GM18873 (cell line): ENCODE data around the gene LRIT2.

Experiments used
- ATAC-seq: cut with Tn5 transposase; IDR thresholded peaks from one replicate; pipeline ENCODE4 v1.9.1; 2021; ENCODE audit warnings: mild to moderate bottlenecking, moderate library complexity, moderate number of reproducible peaks; ENCODE audit not compliant: unreplicated experiment, low FRiP score

The LRIT2 gene

DNA sequence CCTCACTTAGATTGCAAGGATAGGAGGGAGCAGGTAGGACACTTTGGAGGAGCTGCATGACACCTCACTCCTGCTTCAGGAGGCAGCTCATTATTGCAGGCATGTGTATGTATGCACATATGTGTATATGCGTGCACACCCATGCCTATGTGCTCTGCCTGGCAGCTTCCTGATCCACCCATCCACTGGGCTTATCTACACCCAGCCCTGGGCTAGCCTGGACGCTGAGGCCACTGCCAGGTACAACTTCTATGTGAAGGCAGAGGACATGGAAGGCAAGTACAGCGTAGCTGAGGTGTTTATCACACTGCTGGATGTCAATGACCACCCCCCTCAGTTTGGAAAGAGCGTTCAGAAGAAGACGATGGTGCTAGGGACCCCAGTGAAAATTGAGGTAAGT, 13.3 kb downstream of the LRIT2 start:
- ATAC-seq, result no peak

DNA sequence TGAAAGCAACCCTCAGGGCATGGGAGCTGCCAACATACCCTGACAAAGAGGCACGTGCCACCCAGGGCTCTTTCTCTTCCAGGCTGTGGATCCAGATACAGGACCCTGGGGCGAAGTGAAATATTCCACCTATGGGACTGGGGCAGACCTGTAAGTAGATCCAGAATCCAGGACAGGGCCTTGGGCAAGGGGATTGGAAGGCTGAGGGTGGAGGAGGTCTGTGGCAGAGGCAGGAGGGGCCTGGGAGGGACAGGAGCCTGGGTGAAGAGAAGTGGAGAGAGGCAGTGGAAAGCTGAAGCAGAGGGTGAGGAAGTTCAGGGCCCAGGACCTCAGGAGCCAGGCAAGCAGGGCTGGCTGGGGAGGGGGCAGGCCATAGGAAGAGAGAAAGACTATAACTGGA, 13.8 kb downstream of the LRIT2 start:
- no peak for ATAC-seq

DNA sequence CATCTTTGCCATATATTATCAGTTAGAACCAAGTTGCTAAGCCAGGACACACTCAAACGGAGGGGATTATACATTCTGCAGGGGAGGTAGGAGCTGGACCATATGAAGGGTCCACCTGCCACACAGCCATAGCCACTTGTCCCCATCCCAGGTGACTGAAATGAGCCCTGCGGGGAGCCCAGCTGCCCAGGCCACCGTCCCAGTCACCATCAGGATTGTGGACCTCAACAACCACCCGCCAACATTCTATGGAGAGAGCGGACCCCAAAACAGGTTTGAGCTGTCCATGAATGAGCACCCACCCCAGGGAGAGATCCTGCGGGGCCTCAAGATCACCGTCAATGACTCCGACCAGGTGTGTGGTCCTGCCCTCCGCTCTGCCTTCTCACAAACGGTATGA, 17.3 kb downstream of the LRIT2 start:
- no peak for ATAC-seq

DNA sequence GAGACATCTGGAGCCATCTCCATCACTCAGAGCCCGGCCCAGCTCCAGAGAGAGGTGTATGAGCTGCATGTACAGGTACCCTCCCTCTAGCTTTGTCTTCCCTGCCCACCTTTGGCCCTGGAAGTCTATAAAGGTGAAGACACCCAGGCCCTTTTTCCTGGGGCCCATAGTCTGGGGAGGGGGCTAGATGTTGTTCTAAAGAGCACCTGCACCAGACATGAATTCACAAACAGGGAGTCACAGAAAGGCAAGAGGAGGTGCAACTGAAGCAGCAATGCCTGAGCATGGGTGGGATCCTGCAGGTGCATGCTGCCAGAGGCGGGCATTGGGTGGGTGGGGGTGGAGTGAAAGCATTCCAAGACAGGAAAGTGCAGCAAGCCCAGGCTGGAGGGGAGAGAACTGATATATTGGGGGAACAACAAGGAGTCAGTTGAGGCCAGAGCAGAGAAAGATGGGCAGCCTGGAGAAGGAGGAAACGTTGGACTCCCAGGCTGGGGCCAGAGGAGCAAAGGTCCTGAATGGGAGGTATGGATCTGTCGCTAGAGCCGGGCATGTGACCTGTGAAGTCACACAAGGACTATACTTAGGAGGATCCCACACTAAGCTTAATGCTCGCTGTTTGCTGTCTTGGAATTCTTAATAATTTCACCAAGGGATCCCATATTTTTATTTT, 19.4 kb downstream of the LRIT2 start:
- no peak for ATAC-seq

DNA sequence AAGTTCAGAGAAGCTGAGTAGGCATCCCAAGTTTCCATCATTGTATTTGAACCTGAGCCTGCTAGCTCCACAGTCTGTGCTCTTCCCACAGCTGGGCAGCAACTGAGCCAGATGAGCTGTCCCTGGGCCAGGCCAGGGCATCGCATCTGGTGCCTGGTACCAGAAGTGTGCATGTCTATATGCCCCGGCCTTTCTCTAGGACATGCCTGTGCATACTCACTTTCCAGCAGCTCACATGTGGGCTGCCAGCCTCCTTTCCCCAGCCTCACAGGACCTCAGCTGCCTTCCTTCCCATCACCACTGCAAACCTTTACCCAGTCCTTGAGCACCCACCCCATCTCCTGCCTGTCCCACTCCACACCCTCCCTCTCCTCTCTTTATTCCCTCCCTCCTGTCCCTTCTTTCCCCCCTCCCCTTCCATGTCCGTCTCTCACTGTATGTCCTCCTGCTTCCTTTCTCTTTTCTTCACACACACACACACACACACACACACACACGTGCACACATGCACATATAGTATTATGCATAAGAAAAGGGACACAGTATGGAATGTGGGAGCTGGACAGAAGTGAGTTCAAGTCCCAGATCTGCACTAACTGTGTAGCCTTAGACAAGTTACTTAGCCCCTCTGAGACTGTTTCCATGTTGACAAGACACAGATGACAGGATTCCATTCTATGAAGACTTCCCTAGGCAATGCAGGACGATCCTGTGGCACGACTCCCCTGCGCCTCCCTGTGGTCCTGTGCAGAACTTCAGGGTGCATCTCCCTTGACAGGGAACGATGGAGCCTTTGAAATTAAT, 20.1 kb downstream of the LRIT2 start:
- peak; percentile 80 for ATAC-seq

DNA sequence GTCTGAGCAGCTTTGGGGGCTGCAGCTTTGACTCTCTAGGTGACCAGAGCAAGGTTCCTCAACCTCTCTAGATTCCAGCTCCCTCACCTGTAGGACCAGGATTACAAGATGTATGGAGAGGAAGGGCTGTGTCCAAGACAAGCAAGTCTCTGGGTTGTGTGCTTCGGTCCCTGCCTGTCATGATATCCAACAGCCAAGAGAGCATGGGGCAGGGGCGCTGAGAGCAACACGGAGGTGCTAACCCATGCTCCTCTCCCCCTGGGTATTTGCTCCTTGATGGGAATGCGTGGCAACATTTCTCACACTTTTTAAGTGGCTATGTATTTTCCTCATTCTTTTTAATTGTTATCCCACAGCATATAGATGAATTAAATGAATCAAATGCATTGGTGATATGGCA, 20.7 kb downstream of the LRIT2 start:
- ATAC-seq, result no peak

DNA sequence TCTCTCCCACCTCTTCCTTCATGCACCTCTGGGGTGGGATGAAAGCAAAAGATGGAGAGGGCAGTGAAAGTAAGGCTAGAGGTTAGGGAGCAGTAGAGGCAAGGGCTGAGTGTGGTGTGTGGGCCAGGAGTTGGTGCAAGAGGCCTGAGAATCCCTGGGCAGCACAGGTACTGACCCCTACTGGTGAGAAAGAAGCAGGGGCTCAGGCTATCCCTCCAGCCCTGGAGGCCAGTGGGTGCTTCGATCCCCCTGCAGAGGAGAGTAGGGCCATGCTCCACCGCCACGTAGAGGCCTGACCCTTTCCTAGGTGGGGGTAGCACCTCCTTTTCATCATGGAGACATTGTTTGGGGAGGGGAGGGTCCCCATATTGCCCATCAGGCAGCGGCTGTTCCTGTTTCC, 21.2 kb downstream of the LRIT2 start:
- no peak for ATAC-seq

DNA sequence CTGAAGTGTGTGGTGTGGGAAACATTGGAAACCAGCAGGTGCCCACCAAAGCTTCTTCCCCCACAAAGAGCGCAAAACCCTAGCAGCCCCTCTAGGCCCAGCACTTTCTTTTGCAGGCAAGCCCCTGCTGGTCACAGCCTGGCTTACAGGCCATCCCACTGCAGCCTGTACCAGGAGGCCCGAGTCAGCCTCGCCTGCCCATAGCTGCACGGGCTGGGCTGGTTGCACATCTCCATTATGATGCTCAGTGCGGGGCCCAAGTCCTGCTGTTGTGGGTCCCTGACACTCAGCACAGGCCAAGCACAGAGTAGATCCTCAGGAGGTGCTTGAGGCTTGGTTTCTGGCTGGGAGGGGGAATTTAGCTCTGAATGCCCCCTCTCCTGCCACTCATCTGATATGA, 23.0 kb downstream of the LRIT2 start:
- ATAC-seq, result no peak

DNA sequence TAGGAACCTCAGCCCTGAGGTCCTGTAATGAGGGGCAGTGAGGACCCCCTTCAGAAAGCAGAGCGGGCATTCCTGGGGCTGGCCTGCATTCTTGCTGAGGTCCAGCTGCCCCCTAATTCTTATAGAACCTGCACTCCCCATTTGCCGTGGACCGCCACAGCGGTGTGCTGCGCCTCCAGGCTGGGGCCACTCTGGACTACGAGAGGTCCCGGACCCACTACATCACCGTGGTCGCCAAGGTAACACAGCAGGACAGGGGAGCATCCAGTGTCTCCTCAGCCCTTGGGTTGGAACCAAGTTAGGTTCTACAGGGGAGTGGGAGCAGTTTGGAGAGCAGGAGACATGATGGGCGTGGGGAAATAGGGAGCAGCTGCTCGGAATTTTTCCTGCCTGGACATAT, 23.7 kb downstream of the LRIT2 start:
- ATAC-seq, result no peak

DNA sequence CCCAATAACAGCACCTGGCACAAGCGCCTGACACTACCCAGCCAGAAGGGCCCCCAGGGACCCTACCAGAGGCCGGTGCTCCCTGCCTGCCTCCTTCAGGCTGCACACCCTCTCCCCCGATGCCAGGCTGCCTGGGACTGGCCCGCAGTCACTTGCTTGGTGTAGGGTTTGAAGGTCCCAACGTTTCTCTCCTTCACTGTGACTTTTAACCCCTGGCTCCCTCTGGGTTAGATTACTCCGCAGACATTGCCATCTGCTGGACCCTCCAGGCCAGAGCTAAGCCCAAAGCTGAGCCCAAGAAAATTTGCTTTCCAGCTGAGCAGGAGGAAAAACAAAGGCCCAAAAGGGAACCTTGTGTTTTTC, 24.1 kb downstream of the LRIT2 start:
- no peak for ATAC-seq

DNA sequence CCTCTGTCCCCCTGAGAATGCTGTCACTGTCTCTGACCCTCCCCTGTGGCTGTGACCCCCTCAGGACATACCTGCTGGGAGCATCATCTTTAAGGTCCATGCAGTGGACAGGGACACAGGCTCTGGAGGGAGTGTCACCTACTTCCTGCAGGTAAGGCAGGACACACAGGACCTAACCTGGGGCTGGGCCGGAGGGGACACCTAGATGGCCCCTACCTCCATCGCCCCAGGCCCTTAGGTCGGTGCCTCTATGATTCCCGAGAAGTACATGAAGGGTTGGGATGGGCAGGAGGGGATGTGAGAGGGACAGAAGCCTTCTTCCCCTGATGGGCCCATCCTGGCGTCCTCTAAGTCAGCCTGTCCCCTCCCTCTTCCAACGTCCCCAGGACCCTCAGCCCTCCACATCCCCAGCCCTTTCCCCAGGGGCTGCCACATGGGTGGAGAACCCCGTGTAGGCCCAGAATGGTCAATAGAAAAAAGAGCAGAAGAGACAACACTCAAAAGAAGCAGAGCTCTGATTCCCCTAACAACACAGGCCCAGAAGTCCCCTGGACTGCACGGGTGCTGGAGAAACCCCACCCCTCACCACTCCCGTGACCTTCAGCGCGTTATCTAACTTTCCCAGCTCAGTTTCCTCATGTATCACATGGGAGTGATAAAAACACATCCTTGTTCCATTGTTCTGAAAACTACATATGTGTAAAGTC, 24.7 kb downstream of the LRIT2 start:
- no peak for ATAC-seq

DNA sequence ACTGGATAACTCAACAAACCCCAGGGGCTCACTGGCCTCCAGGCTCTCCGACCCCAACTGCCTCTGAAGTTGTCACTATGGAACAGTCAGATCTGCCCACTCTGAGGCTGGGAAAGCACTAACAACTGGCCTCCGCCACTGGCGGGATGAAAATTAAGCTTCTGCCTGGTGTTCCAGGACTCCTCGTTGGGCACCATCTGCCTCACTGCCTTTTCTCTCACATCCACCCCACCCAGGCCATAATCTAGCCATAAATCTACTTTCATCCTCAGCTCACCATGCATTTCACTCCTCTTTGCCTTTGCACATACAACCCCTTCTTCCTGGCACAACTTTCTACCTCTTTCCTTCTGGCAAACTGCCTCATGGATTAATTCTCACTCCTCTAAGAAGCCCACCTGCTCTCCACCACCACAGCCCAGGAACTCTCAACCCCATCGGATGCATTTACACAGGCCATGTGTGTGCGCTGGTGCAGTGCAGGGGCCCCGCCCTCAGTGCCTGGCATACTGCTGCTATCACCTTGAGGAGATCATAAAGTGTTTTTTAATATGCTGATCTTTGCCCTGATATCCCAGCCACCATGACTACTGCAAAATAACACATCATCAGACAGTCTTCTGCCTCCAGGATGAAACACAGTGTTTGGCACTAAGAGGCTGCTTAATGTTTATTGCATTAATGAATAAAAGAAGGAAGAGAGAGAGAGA, 27.0 kb downstream of the LRIT2 start:
- ATAC-seq, result no peak

DNA sequence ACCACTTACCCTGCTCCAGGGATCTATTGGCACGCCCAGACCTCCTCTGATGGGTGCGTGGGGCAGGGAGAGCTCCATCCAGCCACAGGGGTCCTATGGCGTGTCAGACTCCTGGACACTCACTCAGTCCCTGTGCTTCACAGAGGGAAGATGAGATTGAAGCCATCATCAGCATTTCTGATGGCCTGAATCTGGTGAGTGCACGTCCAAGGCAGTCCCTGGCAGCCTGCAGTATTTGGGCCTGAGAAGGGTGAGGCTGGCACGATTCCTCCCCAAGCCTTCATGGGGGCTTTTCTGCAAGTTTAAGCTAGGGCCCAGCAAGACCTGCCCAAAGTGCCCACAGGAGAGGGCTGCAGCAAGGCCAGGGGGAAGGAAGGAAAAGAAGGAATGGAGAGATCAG, 27.7 kb downstream of the LRIT2 start:
- no peak for ATAC-seq

DNA sequence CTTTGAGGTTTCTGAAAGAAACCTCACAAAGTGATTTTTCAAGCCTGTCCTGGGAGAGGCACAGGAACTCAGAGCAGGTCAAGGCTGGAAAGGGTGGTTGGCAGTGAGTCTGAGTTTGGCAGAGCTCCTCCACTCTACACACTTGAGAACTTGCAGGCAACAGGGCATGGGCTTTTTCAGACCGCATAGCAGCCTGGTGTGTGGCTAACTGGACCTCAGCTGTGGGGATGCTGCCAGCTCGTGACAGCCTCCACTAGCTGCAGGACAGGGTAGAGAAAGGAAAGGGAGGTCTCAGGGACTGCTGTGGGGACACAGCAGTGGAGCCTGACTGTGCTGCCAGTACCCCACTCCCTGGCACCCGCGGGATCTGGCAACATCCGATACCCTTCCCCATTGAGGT, 28.4 kb downstream of the LRIT2 start:
- ATAC-seq, result no peak

DNA sequence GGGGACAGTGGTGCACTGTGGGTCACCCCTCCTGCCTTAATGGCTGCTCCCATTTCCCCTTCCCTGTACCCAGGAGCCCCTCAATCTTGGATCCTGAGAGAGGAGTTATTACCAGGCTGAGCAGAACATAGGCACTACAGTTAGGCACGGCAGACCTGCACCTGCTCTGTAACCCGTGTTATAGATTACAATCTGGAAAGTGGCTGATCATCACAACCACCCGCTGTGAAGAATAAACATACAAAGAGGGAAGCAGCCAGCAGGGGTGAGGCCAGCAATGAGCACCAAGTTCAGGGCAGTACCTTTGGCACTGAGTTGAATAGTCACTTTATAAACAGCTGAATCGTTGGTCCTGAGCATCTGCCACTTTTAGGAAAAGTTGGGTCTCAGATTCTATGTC, 29.3 kb downstream of the LRIT2 start:
- ATAC-seq, result no peak

DNA sequence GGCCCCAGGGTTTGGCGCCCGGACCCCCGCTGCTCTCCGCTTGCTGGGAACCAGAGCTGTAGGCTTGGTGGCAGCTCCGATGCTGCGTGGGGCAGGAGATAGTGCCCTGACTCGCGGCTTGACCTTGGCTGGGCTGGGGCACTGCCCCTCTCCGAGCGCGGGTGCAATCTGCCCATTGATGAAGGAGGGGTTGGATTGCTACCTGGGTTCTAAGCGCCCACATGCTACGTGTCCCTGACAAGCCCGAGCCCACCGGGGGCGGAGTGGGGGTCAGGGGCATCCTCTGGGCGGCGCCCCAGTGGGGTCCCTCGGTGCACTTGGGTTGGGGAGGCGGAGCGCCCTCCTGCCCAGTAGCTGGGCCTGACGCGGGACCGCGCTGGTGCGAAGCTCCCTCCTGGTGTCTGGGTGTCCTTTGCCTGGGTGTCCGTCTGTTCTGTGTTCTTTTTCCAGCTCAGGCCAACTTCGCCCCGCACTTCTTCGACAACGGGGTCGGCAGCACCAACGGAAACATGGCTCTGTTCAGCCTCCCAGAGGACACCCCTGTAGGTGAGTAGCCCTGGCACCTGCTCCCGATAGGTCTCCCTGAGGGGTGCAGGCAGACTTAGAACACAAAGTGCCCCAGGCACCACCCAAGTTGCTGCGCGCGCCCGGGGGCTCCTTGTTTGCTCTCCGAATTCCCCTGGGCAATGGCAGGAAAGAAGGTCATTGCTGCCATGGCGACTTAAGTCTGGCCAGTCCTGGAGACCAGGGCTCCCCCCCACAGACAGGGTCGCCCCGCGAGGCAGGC, 30.1 kb downstream of the LRIT2 start:
- ATAC-seq, result no peak

DNA sequence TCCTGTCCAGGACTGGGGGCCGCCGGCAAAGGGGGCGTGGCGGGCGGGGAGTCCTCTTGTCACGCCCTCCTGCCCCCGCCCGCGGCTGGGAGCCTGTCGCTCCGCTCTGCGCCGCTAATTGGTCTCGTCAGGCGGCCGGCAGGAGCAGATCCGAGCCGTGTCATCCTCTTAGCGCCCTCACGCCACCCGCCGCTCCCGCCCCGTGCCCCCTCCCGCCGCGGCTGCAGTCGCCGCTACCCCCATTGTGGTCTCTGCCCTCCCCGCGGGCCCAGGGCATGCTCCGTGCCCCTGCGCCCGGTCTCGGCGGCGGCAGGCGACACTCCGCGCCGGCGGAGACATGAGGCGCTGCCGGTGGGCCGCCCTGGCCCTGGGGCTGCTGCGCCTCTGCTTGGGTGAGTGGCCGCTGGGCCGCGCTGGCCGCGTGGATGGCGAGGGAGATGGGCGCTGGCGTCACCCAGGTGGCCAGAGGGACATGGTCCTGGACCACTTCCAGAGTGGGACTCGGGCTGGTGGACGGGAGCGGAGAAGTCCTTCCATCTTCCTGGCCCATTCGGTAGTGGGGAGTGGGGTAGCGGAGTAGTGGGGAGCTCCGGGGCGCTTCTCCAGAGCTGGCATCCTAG, 30.8 kb downstream of the LRIT2 start, which contains the start of gene CDHR1:
Gene CDHR1 (plus strand): TSS at position 114 of the 620 bp plus-strand sequence. CDS start 224 bp downstream, at position 338.
- peak; percentile 50 for ATAC-seq

DNA sequence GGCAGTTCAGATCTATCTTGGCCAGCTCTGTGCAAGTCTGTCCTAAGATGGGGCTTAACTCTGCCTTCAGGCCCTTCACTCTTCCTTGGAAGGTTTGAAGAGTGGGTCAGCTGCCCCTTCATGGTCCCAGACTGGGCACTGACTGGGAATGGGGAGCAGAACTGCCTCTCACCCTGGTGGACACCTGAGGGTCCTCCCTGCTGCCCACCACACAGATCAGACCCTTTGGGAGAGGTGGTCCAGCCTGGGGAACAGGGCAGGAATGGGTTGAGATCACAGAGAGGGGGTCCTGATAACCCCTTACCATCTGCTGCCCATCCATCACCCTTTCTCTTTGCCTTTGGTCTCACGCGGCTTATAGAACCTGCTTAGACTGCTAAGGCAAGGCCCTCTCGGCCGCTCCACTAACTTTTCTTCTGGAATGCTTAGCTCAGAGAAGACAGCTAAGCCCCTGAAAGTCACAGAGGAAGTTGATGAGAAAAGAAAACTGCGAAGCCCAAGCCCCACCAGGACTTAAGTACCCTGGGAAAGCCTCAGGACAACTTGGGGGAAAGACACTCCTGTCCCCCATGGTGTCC, 31.4 kb downstream of the LRIT2 start:
- ATAC-seq, result peak; percentile 21

DNA sequence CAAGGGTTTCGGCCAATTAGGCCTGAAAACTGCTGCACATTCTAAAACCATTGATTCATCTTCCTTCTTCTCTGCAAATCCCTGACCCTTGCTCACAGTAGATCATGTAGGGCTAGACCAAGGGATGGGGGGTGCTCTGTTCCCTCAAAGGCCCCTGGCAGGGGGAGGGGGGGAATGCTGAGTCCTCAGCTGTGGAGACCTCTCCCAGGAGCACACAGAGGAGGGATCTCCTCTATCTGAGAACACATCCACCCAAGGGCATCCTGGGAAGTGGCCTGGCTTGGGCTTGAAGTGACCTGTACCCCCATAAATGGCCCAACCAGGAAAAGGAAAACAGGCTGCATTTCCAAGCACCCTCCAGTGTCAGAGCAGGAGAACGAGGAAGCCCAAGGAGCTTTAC, 32.0 kb downstream of the LRIT2 start:
- no peak for ATAC-seq
